HG03442 (cell line): ENCODE measurements around the gene NEDD4.
"Not testable (repeated sequence)": the region's sequence is repeated elsewhere in the genome, so short reads cannot be mapped to it uniquely, and the experiment has no call there.

Source experiments
- ATAC-seq: cut with Tn5 transposase; IDR thresholded peaks from one replicate; pipeline ENCODE4 v1.9.1; 2021; ENCODE audit warnings: mild to moderate bottlenecking, moderate library complexity; ENCODE audit not compliant: unreplicated experiment

Gene NEDD4

DNA sequence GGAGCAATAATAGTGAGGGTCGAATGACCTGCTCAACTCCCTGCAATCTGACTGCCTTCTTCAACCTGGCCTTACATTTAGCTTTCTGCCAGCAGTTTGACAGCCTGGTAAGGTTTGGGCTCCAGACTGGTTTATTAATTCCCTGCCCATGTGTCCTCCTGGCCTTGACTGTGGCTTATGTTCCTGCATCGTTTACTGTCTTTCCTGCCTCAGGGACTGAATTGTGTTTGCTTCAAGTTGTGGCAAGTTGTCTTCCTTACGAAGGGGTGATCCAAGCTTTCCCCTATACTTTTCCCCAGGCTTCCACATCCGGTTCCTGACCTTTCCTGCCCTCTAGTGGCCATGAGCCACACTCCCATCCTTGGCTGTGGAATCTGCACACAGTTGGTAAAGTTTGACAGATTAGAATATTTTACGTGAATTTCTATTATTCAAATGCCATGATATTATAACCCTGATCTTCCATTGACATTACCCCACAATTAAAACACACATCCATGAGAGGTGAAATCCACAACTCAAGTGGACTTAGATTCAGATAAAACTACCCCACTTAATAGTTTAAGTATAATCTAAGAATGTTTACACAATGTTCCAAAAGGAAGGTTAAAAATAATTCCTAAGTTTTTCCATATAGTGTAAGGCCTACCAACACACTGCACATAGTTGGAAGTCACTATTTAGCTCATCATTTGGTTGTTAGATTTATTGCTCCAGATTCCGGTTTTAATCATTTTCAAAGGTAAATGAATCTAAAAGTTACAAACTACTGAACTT is 95.7 kb downstream of the NEDD4 start:
- no peak for ATAC-seq

DNA sequence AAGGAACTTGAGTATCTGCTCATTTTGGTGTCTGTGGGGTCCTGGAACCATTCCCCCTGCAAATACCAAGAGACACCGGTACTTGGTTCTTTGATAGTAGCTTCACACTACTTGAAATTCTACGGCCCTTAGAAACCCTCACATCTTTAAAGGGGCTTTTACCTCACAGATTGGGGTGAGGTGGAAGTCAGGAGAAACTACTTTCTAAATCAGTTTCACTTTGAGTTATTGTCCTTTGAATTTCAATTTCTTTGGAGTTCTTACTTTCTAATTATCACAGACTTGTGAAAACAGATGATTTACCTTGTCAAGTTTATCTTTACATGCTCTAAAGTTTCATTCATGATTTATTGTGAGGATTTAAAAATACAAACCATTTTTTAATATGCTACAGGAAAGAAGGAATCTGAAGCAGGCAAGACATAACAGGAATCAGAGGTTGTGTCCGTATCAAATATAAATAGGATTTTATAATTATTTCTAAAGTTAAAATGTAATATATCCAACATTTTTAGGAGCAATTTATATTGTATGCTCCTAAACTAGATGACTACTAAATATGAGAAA is 98.9 kb downstream of the NEDD4 start:
- ATAC-seq: peak; percentile 61

DNA sequence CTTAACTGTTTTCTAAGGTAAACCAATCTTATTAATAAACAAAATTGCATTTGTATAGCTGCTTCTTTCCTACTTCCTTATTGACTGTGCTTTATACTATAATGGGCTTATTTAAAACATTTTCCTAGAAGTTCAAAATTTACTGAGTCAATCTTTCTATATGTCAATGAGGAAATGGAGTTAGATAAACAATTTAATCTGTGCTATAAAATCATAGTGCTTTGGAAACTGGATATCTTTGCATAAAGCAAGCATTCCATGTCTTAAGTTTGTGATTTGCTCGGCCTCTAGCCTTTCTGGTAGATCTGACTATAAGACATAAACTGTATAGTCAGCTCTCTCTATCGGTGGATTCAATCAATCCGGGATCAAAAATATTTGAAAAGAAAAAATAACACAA is 99.6 kb downstream of the NEDD4 start:
- no peak for ATAC-seq

DNA sequence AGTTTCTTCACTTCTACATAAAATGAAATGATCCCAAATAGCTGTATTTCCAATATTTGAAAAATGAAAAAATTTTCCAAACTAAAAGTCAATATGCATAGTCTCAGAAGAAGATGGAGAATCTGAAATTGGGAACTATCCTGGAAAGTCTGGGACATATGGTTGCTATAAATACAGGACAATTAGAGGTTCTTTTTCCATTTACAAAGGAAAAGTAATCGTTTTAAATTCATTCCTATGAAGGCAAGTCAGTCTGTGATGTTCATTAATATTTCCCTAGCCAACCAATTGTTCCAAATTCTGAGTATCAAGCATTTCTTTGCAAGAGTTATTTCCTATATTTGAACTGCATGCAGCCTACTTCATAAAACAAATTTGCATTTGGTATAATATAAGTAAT is 102.2 kb downstream of the NEDD4 start:
- ATAC-seq: no peak

DNA sequence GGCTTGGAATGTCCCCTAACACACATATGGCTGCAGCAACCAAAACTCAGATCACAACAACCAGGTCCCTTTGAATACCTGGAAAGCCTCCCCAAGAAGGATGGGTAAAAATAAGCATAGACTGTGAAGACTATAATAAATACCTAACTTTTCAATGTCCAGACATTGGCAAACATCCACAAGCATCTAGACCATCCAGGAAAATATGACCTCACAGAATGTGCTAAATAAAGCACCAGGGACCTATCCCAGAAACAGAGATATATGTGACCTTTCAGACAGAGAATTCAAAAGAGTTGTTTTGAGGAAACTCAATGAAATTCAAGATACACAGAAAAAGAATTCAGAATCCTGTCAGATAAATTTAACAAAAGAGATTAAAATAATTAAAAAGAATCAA is 109.2 kb downstream of the NEDD4 start:
- ATAC-seq: no peak

DNA sequence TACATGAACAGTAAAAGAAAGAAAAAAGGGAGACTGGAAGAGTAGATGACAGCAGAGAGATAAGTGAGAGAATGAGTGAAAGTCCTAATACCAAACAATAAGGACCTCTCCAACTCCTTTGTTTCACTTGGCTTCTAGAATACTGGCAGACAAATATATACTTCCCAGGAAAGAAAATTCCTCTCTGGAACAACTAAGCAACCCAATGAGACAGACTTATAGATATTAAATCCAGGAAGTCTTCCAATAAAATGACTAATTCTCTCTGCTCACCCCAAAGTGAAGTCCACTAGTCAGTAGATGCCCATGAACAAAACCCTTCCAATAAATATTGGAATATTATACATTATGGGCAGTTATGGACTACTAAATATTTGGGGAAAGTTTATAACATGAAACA is 114.2 kb downstream of the NEDD4 start:
- ATAC-seq: no peak

DNA sequence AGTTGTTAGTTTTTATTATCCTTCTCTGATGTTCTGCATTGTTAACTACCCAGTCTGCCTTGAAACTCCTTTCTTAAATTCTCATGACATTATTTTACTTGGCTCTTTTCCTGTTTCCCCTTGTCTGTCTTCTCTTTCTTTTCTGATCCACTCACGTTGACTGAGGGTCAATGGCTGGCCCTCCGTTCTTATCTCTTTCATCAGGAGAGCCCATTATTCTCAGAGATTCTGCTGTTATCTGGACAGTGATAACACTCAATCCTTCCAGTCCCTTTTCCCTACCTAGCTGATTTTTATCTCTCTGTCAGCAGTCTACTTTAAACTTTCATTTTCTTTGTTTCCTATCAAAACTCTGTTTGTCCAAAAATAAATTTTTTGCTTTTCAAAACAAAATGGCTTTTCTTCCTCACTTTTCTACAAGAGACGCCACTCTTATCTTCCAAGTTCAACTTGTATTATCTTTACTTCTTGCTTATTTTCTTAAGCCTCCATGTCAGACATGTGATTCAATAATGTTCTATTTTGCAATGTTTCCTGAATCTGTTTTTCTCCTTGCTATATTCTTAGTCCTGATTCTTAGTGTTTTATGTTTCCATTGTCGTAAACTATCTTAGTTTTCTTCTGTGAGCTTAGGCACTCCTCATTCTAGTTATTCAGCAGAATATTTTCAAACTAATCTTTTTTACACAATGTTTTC is 120.2 kb downstream of the NEDD4 start:
- no peak for ATAC-seq

DNA sequence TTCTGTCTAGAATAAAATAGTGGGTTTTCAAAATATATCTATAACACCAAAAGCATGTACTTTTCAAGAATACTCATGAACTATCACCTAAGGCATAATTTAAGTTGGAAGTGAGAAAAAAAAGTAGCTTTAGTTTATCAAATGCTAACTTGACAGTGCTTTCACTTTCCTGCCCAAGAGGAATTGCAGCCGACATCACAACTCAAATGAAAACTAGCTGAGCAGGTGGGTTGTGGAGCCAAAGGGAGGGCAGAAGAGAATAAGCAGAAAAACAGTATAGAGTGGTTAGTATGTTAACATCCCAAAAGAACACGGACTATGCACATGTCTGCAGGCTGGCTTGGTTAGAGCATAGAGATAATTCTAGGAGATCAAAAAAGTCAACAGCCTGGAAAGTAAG is 120.9 kb downstream of the NEDD4 start:
- no peak for ATAC-seq

DNA sequence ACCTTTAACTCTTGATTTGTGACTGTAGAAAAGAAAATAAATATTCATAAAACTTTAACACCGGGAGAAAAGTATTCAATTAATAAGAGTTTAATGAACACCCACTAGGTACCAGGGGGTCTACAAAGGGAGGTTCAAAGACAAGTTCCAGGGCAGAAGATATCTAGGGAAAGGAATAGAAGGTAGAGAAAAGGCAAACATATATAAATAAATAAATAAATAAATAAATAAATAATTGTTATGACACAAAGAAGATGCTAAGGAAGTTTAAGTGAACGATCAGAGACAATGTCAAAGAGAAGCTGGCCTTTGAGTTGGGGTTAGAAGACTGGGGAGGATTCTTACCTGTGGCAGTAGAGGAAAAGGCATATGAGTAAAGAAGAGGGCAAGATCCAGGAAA is 123.8 kb downstream of the NEDD4 start:
- ATAC-seq: no peak

DNA sequence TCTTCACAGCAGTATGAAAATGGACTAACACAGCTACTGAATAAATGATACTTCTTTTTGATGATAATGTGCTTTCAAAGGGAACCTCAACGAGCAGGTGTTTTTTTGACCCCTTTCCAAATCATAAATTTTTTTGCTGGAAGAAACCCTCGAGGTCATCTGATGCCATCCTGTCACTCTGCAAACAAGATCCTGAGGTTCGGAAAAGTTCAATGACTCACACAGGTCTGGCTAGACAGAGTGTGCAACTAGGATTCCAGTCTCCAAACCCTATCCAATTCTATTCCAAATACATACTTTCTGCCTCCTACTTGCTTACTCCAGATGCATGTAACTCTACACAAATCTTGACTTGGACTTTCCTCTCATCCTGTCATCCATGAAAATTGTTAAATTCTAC is 124.7 kb downstream of the NEDD4 start:
- no peak for ATAC-seq

DNA sequence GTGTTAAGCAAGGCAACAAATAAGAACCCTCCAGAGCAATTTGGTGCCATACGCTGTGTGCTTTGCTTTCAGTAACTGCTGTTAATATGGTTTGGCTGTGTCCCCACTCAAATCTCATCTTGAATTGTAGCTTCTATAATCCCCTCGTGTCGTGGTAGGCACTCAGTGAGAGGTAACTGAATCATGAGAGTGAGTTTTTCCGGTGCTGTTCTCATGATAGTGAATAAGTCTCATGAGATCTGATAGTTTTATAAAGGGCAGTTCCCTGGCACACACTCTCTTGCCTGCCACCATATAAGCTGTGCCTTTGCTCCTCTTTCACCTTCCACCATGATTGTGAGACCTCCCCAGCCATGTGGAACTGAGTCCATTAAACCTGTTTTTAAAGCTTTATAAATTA is 125.1 kb downstream of the NEDD4 start:
- ATAC-seq: not testable (repeated sequence)

DNA sequence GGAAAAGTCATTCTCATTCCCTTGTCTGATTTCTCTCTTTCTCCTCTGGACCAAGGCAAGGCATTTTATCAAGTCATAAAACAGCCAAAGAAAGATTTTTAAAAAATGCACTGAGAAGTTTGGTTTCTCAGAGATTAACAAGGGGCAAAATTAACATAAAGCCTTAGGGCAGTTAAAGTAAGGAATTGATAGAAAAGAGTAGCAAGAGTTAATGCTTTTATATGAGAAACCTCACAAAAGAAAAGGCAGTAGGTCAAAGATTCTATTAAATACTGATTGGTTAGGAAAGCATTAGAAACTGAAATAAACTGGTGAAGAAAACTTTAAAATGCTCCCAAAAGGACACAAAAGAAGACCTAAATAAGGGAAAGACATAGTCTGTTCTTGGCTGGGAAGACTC is 129.5 kb downstream of the NEDD4 start:
- no peak for ATAC-seq

DNA sequence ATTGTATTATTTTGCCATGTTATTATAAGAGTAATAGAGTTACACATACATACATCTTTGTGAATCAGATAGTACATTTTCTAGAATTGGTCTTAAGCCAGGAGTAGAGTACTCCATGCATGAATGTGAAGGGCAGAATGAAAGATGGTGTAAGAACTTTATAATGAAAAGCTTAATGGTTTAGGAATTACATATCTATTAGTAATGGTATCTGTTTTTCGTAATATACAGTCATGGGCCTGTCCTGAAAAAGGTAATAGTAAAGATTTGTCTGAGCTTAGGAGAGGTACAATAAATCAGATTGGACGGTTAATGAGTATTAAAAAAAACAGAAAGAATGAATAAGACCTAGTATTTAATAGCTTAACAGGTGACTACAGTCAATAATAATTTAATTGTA is 132.3 kb downstream of the NEDD4 start:
- no peak for ATAC-seq

DNA sequence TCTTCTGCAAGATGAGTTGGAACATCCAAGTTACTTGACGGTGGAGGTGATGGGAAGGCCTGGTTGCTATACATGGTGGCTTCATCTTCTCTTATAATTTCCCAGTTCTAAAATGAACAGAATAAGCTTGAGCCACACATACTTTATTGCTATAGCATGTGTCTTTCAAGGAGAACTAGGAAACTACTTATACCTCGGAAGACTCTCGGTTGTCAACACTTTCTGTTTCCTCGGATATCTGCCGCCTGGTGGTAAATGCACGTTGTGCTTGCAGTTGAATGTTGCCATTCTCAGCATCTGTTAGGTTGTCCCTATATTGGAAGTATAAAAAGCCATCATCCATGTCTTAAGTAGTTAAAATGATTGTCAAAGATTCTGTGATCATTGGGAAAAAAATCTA is 132.9 kb downstream of the NEDD4 start:
- ATAC-seq: no peak

DNA sequence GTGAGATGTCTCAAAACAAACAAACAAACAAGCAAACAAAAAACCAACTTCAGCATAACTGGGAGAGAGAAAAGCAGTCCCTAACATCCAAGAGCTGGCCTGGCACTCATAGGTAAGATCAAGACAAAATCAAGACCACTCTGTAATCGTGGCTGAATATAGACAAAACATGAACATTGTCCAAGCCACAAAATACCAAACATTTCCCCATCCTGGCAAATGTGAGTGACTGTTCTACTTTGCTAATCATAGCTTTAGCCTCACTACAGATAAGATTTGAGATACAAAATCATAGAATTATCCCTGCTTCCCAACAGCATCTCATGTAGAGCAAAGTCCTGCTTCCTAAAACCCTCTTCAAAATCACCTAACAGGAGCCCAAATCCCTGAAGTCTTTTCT is 133.7 kb downstream of the NEDD4 start:
- ATAC-seq: no peak

DNA sequence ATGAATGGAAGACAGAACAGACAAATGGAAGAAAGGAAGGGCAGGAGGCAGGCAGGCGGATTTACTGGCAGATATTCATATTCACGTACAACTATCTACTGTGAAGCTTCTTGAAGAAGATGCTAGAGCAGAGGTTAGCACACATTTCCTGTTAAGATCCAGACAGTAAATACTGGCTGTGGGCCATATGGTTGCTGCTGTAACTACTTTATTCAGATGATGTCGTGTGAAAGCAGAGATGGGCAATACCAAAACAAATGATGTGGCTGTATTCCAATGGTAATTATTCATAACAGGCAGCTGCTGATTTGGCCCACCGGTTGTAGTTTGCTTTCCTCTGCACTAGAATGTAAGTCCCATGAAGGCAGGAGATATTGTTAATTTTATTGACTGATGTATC is 134.8 kb downstream of the NEDD4 start:
- no peak for ATAC-seq

DNA sequence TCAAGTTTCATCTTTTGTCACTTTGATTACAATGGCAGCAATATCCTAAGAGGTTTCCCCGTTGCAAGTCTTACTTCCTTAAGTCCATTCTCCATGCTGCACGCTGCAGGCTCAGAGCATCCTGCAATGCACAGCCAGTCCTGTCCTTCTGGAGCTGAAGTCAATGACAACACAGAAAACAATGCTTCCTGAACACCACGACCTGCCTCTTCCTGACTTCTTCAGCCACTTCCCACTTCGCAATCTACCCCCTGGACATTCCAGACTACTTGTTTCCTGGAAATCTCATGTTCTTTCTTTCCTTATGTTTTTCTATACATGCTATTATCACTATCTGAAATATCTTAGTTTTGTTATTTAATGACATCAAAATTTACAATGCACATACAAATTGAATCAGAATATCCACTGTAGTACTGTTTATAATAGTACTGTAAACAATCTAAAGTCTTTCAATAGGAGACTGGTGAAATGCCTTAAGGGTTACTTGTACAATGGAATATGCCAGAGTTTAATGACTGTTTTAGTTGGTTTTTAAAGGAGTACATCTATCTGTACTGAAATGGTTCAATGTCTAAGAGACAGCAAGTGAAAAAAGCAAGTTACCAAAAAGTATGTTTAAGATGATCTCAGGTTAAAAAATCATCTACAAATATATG is 136.8 kb downstream of the NEDD4 start:
- no peak for ATAC-seq

DNA sequence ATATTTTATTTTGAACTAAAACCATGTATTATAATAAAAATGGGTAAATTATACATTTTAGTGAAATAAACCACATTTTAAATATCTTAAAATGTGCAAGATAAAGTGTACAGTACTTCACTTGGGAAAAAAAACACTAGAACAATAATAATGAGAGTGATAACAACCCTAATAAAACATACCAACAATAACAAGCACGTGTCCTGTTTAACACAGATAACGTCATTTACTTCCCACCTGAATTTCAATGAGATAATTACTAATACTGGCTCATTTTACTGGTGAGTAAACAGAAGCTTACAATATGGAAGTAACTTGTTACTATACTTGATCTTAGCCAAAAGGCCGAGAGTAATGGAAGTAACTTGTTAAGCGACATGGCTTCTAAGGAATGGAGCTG is 140.3 kb downstream of the NEDD4 start:
- ATAC-seq: no peak

DNA sequence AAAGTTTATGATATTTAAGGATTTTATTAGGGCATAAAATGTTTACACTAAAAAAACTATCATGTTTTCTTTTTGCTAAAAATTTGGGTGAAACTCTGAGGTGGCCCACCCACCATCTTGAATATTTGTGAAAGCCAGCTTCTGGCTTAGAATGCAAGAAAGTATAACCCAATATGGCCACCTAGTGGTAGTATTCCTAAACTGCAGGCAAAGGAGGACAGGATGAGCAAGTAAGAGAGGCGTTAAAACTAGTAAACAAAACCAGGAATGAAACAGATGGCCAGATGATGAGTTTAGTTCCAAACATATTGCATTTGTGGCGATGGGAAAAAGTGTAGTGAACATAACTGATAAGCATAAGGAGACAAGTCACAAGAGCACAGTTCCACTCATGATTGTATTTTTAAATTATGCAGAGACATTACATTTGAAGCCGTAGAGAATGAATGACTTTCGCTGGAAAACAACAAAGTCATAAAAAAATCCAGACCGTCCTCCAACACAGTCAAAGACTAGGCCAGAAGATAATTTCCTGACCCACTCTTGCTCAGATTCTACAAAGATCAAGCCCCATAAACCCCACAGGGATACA is 147.2 kb downstream of the NEDD4 start:
- ATAC-seq: peak; percentile 84

DNA sequence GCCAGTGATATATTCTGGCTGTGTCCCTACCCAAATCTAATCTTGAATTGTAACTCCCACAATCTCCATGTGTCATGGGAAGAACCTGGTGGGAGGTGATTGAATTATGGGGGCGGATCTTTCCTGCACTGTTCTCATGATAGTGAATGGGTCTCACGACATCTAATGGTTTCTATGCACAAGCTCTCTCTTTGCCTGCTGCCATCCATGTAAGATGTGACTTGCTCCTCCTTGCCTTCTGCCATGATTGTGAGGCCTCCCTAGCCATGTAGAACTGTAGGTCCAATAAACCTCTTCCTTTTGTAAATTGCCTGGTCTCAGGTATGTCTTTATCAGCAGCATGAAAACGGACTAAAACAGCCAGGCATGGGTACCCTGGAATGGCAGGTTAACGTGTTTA is 150.5 kb downstream of the NEDD4 start:
- not testable (repeated sequence) for ATAC-seq

DNA sequence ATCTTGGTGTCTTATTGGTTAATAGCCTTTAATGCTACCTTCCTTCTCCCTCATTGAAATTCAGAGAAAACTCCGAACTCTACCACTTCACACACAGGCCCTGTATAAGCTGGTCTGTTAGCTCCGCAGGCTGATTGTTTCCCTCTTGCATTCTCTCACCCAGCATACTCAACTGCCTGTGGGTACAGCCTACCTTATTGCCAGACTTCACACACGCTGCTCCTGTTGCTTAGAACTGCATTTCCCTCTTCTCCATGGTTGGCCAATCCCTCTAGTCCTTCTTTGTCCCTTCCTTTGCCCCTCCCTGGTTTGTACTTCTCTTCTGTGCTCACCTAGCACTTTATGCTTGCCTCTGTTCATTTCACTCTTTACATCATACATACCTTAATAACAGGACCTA is 157.5 kb downstream of the NEDD4 start:
- ATAC-seq: no peak
